ENCODE data around the gene MPP7.

- TF ChIP-seq CTCF (IDR thresholded peaks at IDR 0.05 in 4 of 5, conservative IDR thresholded peaks at IDR 0.05 in 1 of 5) (no peak), POLR2A (IDR thresholded peaks at IDR 0.05) (no peak)
Measured at GRCh38 chr10:28331841-28332240, 29.0 kb upstream of the MPP7 start.

All from gastrocnemius medialis (tissue), 4 donors.